Non-pigmented ciliary epithelial cell (primary cell): ENCODE results near the gene ATG2A.

ENCODE experiments used
- DNase-seq: peaks from one replicate; pipeline ENCODE4 v3.0.0-alpha.2; 2010; ENCODE audit warnings: low read depth

ATG2A gene

GRCh38 chr11:64902102-64902900 is 14.7 kb downstream of the ATG2A start:
- DNase-seq: no peak

- no peak for DNase-seq
Measured at GRCh38 chr11:64900774-64901173, 16.2 kb downstream of the ATG2A start.

- no peak for DNase-seq
Measured at GRCh38 chr11:64900263-64900678, 16.7 kb downstream of the ATG2A start.

GRCh38 chr11:64898541-64898940 is 18.5 kb downstream of the ATG2A start:
- DNase-seq: no peak

GRCh38 chr11:64898076-64898445 is 18.9 kb downstream of the ATG2A start:
- no peak for DNase-seq

GRCh38 chr11:64897381-64898075 is 19.5 kb downstream of the ATG2A start:
- DNase-seq: no peak

- no peak for DNase-seq
Measured at GRCh38 chr11:64896448-64897022, 20.5 kb downstream of the ATG2A start.

GRCh38 chr11:64894812-64895452 is 22.1 kb downstream of the ATG2A start:
- DNase-seq: no peak

GRCh38 chr11:64894070-64894811 is 22.8 kb downstream of the ATG2A start:
- no peak for DNase-seq

GRCh38 chr11:64893194-64894069 is 23.6 kb downstream of the ATG2A start:
- DNase-seq: no peak

- no peak for DNase-seq
Measured at GRCh38 chr11:64892838-64893193, 24.2 kb downstream of the ATG2A start.

GRCh38 chr11:64892411-64892831 is 24.6 kb downstream of the ATG2A start:
- no peak for DNase-seq

GRCh38 chr11:64891880-64892279 is 25.1 kb downstream of the ATG2A start:
- no peak for DNase-seq

GRCh38 chr11:64891215-64891848 is 25.7 kb downstream of the ATG2A start:
- DNase-seq: no peak

GRCh38 chr11:64890522-64890939 is 26.5 kb downstream of the ATG2A start:
- DNase-seq: no peak

GRCh38 chr11:64888729-64889511 is 28.1 kb downstream of the ATG2A start:
- no peak for DNase-seq

GRCh38 chr11:64888406-64888728 is 28.6 kb downstream of the ATG2A start:
- DNase-seq: no peak

GRCh38 chr11:64887757-64888405 is 29.1 kb downstream of the ATG2A start:
- DNase-seq: no peak

- DNase-seq: no peak
Measured at GRCh38 chr11:64887234-64887756, 29.7 kb downstream of the ATG2A start.
